ENCODE data around the gene ATP8B4.

ATP8B4 gene

DNA sequence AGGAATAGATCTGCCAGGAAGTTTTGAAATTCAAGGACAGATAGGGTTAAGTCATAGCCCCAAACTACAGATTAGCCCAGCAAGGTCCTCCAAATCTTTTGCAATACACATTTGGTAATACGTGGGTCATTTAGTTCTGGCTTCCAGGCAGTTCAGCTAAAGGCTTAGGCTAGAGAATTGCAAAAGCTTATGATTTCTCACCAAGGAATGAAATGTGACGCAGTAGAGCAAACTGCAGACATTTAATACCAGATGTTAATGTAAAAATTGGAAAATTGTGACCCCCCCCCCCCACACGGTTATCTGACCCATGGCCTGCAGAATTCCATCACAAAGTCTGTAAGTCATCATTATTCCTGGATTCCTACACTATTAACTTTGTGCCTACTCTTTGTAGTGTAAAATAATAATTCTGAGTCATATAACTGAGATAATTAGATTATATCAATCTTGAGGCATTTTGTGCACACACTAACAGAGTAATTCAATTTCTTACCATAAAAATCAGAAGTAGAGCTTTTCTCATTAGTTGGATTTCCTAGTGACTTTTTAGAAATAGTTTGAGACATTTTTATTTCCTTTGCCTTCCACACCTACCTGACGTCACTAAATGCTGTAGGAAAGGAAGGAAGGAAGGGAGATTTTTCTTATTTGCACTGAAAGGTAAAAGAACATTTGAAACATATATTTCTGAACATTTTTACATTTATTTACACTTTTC is 263.0 kb downstream of the ATP8B4 start:
- DNase-seq (ENCODE audit: low spot score), result no peak

DNA sequence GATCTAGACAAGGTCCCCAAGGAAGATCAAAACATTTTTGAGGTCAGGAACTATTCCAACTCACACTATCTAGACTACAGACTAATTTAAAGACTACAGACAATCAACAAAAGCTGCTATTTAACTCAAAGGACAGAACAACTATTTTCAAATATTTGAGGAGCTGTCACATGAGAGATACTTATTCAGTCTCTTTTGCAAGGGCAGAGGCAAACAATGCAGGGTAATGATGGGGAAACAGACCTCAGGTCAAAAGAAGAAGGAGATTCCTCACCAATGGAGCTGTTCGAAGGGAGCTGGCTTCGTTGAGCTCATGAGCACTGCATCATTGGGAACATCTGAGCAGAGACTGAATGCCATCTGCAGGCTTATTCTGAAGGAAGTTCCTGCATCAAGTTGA is 266.3 kb downstream of the ATP8B4 start:
- DNase-seq (ENCODE audit: low spot score), result no peak

- DNase-seq (ENCODE audit: low spot score), result no peak
Measured at GRCh38 chr15:49848807-49849206, 270.2 kb downstream of the ATP8B4 start.

DNA sequence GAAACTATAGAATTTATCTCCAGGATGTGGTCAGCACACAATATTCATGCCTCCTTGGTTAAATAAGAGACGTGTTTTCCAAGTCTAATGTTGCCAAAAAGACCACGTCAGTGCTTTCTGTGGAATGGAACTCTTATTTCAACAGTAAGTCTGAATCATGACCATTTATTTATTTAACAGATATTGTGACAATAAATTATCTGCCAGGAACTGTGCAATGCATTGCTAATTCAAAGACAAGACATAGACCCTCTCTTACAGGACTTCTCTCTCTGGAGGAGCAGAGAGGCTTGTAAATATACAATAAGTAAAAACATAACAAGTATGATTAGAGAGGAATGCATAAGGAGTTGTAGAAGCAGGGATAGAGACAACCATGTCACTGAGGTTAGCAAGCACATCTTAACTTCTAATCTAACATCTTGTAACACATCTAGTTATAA is 270.7 kb downstream of the ATP8B4 start:
- no peak for DNase-seq (ENCODE audit: low spot score)

- no peak for DNase-seq (ENCODE audit: low spot score)
Measured at GRCh38 chr15:49847423-49848281, 271.4 kb downstream of the ATP8B4 start.

GRCh38 chr15:49844390-49844789 is 274.6 kb downstream of the ATP8B4 start:
- DNase-seq (ENCODE audit: low spot score), result no peak

GRCh38 chr15:49843725-49844124 is 275.3 kb downstream of the ATP8B4 start:
- no peak for DNase-seq (ENCODE audit: low spot score)

DNA sequence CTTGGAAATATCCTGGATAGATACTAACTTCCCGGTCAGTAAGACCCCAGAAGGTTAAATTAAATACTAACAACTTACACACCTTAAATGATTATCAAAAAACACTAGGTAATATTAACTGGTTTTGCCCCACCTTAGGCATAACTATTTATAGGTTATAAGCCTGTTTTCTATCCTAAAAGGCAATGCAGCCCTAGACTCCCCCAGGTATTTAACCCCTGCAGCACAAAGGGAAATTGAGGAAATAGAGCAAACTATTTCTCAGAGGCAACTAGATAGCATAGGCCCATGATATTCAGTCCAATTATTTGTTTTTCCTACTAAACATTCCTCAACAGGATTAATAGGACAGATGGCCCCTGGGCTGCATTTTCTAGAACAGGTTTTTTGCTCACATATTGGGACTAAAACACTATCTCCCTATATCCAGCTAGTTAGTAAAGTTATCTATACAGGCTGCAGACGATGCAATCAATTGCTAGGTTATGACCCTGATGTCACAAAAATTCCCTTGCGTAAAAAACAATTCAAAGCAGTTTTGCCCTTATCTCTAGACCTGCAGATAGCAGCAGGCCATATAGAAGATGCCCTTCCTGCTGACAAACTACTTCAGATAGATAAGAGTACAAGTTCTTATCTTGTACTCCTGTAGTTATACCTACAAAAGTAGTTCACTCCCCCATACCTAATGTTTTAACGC is 276.9 kb downstream of the ATP8B4 start:
- no peak for DNase-seq (ENCODE audit: low spot score)

- DNase-seq (ENCODE audit: low spot score), result no peak
Measured at GRCh38 chr15:49832511-49832910, 286.5 kb downstream of the ATP8B4 start.

DNA sequence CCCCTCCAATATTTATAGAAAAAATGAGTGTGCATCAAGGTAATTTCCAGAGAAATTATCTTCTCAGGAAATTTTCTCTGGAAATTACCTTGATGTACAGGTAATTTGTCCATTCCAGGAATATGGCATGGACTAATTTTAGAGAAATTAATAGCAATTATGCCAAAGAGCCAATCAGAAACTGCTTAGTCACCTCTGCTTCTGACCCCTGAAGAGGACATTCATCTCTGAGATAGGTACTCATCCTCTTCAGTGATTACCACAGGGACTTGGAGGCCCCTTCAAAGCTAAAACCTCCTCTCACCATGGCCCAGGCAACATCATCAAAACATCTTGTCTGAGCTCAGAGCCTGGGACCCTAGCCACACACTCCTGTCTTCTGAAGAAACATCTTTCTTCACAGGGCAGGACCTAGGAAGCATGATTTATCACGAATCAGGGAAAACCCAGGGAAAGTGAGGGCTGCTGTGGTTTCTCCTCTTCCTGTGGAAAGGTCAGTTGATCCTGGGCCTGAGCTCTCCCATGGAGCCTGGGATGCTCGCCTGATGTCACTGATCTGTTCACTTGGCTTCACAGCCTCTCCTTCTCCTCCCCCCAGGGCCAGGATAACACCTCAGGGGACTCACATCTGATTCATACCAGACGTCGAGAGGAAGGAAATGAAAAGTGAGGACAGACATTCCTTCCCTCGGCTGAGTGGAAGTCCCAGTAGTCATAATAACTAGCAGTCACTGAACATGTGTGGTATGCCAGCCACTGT is 287.6 kb downstream of the ATP8B4 start:
- DNase-seq (ENCODE audit: low spot score), result no peak

DNA sequence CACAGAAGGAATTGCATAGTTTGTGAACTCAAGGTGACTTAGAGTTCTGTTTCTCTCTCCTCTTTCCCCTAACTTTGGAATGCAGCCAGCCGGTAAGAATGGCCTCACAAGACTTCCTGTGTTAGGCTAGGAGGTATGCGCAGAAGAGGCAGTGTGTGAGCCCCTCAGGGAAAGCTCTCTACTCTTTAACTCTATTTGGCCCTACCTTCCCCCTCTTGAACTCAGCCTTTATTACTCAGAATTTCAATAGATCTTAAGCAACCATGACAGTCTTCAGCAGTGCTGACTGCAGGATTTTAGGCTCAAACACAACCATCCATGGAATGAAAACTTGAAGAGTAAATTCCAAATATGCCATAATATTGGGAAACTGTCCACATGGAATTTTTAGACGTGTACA is 288.6 kb downstream of the ATP8B4 start:
- no peak for DNase-seq (ENCODE audit: low spot score)

GRCh38 chr15:49827311-49827710 is 291.7 kb downstream of the ATP8B4 start:
- no peak for DNase-seq (ENCODE audit: low spot score)

DNA sequence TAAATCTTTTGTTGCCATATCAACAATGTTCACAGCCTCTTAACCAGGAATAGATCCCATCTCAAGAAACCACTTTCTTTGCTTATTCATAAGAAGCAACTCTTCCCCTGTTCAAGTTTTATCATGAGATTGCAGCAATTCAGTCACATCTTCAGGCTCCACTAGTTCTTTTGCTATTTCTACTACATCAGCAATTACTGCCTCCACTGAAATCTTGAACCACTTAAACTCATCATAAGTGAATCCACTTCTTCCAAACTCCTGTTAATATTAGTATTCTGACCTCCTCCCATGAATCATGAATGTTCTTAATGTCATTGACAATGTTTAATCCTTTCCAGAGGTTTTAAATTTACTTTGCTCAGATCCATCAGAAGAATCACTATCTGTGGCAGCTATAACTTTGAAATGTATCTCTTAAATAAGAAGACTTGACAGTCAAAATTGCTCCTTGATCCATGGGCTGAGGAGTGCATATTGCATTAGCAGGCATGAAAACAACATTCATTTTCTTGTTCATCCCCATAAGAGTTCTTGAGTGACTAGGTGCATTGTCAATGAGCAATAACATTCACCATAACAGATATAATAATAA is 292.3 kb downstream of the ATP8B4 start:
- no peak for DNase-seq (ENCODE audit: low spot score)

- DNase-seq (ENCODE audit: low spot score), result no peak
Measured at GRCh38 chr15:49824775-49825099, 294.3 kb downstream of the ATP8B4 start.

GRCh38 chr15:49823987-49824774 is 294.9 kb downstream of the ATP8B4 start:
- no peak for DNase-seq (ENCODE audit: low spot score)

GRCh38 chr15:49817100-49817499 is 301.9 kb downstream of the ATP8B4 start:
- DNase-seq (ENCODE audit: low spot score), result no peak

DNA sequence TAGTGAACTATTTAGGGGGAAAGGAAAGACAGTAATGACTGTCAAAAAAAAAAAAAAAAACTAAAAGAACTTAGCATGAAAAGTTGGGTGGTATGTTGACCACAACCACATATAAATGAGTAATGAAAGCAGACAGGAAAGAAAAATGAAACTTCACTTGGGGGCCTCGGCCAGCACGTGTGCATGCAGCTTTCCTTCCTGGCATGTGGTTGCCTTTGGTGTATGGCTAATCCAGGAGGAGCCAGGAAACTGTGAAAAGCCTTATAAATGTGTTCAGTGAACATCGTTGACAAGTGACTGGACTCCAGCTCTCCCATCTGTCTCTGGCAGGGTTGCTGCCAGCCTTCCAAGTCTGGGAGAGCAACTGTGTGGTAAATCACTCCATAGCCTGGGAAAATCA is 303.1 kb downstream of the ATP8B4 start:
- DNase-seq (ENCODE audit: low spot score), result no peak

- no peak for DNase-seq (ENCODE audit: low spot score)
Measured at GRCh38 chr15:49815526-49815925, 303.5 kb downstream of the ATP8B4 start.

DNA sequence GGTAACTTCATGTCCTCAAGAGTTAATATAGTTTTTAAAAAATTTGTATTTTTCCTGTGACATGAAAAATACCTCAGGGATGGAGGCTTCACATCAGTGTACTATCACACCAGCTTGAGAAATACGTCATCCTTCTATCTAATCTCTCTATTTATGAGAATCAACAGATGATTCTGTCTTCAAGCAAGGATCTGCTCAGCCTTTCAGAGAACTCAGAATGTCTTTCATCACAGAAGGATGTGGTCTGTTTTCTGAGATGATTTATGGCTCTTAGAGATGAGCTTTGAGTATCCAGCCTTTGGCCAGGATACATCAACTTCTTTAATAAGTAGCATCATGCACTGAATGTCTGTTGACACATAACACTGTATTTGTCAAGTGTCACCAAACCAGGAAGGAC is 304.3 kb downstream of the ATP8B4 start:
- no peak for DNase-seq (ENCODE audit: low spot score)

DNA sequence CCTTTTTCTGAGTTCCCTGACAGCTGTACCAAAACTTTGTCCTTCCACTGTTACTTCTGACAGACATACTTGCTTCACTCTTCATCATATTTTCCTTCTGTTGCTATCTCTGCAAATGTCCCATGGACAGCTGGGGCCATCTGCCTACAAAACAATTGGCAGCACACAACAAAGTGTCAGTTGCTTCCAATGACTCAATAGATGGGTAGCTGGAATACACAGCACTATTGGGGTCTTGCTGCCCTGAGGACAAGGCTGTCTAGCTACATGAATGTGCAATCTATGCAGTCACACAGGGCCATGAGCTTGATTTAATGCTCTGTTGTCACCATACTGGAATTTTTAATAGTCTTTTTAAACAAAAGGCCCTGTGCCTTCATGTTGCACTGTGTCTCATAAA is 305.4 kb downstream of the ATP8B4 start:
- no peak for DNase-seq (ENCODE audit: low spot score)

- no peak for DNase-seq (ENCODE audit: low spot score)
Measured at GRCh38 chr15:49810720-49811119, 308.3 kb downstream of the ATP8B4 start.
